ENCODE data around the gene TEAD1.

The TEAD1 gene

DNA sequence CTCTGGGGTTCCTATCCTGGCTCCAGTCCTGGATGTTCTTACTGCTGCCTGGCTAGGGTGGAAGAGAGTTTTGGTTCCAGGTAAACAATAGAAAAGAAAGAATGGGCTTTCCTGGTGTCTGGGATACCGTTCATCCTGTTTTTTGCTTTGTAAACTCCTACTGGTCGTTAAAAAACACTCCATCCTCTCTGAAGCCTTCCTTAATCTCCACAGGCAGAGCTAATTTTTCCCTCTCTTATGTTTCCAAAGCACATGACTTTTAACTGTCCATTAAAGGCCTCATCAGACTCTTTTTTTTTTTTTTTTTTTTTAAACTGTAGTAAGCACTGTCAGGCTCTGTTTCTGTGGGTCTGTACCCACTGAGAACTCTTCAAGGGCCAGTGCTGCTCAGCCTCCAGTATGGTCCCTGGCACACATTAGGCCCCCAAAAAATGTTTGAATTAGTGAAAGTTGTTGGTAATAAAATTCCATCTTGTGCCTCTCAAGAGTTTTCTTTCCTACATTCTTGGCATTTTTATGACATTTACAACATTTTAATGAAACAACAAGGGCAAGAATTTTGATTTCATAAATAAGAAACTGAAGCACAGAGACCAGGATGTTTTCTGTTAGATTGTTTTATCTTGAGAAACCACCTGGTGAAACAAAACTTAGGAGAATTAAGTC, 104.2 kb downstream of the TEAD1 start:
- Histone ChIP-seq H3K4me2 (ENCODE audit: insufficient read depth, low read length, poor library complexity, severe bottlenecking) (no peak overlapping the region), H3K27ac (replicated peaks; ENCODE audit: low read length) (no peak overlapping the region), H2BK120ac (ENCODE audit: low read depth, low read length) (no peak overlapping the region), H3K18ac (ENCODE audit: low read length) (no peak overlapping the region), H3K79me1 (ENCODE audit: low read depth, low read length) (peaks cover 7% of the 10 kb centered on the region), H2BK12ac (ENCODE audit: low read length) (no peak overlapping the region), H3K9ac (ENCODE audit: low read depth, low read length, poor library complexity) (no peak overlapping the region), H3K36me3 (replicated peaks in 1 of 2; ENCODE audit: control insufficient read depth in 2 of 2, insufficient read depth in 2 of 2, low read length in 2 of 2) (peaks cover 2 to 50% of the 10 kb centered on the region in 2 donors), H3K14ac (ENCODE audit: low read length) (no peak overlapping the region), H3K4me1 (ENCODE audit: control insufficient read depth in 2 of 2, insufficient read depth in 1 of 2, low read depth in 1 of 2, low read length in 2 of 2) (peaks cover 0 to 2% of the 10 kb centered on the region in 2 donors), H3K23ac (ENCODE audit: low read depth, low read length, poor library complexity) (no peak overlapping the region), H3K4me3 (ENCODE audit: low read length in 2 of 2) (no peak overlapping the region), H3K4ac (ENCODE audit: low read length) (no peak overlapping the region), H2BK15ac (ENCODE audit: low read length) (no peak overlapping the region), H3K9me3 (replicated peaks in 1 of 2; ENCODE audit: control insufficient read depth in 2 of 2, insufficient read depth in 1 of 2, low read depth in 1 of 2, low read length in 2 of 2) (peaks cover 0 to 12% of the 10 kb centered on the region in 2 donors), H2AFZ (ENCODE audit: low read length) (no peak overlapping the region), H4K91ac (ENCODE audit: low read depth, low read length, poor library complexity) (no peak overlapping the region), H3K27me3 (ENCODE audit: control insufficient read depth in 3 of 3, insufficient read depth in 3 of 3, low read depth in 1 of 3, low read length in 3 of 3) (no peaks in the 10 kb centered on the region), H2BK5ac (ENCODE audit: low read length) (no peak overlapping the region), H4K8ac (ENCODE audit: low read depth, low read length) (no peak overlapping the region), H2AK5ac (ENCODE audit: low read depth, low read length) (no peak overlapping the region)
- WGBS, 2 donors (ENCODE audit: extremely low coverage in 2 of 2, insufficient read length in 2 of 2, insufficient replicate concordance in 1 of 2), result no CpG with 5 or more reads among the region's 2 CpGs
- no peak for DNase-seq (ENCODE audit: low spot score)

DNA sequence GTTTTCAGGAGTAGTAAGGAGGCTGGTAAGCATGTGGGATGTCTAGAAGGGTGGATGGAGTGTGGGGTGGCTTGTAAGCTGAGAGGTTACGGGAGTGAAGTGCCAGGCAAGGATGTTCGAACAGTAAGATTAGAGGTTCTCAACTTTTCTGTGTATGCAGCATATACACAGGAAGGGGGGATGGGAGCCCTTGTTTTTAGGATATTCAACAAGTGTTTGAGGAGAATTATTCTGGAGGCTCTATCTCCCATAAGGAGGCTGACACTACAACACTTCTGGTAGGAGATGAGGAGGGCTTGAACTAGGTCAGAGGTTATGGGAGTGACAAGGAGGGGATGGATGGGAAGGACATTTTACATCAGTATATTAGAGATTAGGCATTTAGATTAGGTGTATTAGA, 109.5 kb downstream of the TEAD1 start:
- WGBS, 2 donors (ENCODE audit: extremely low coverage in 2 of 2, insufficient read length in 2 of 2, insufficient replicate concordance in 1 of 2), result no CpG with 5 or more reads among the region's 2 CpGs
- no peak overlapping the region for H2AK5ac ChIP-seq (ENCODE audit: low read depth, low read length)
- H4K8ac ChIP-seq (ENCODE audit: low read depth, low read length), result no peak overlapping the region
- no peak overlapping the region for H3K14ac ChIP-seq (ENCODE audit: low read length)
- no peak overlapping the region for H2BK120ac ChIP-seq (ENCODE audit: low read depth, low read length)
- H2BK12ac ChIP-seq (ENCODE audit: low read length), result no peak overlapping the region
- H3K9ac ChIP-seq (ENCODE audit: low read depth, low read length, poor library complexity), result no peak overlapping the region
- peaks cover 1% of the 10 kb centered on the region for H3K79me1 ChIP-seq (ENCODE audit: low read depth, low read length)
- H4K91ac ChIP-seq (ENCODE audit: low read depth, low read length, poor library complexity), result no peak overlapping the region
- H2BK15ac ChIP-seq (ENCODE audit: low read length), result no peak overlapping the region
- no peak overlapping the region for H3K4me2 ChIP-seq (ENCODE audit: insufficient read depth, low read length, poor library complexity, severe bottlenecking)
- no peak overlapping the region for H3K27ac ChIP-seq (replicated peaks; ENCODE audit: low read length)
- no peaks in the 10 kb centered on the region for H3K27me3 ChIP-seq (ENCODE audit: control insufficient read depth in 3 of 3, insufficient read depth in 3 of 3, low read depth in 1 of 3, low read length in 3 of 3)
- no peak overlapping the region for H3K23ac ChIP-seq (ENCODE audit: low read depth, low read length, poor library complexity)
- no peak overlapping the region for H3K18ac ChIP-seq (ENCODE audit: low read length)
- no peak overlapping the region for H2AFZ ChIP-seq (ENCODE audit: low read length)
- no peak for DNase-seq (ENCODE audit: low spot score)
- peaks cover 0 to 12% of the 10 kb centered on the region in 2 donors for H3K9me3 ChIP-seq (replicated peaks in 1 of 2; ENCODE audit: control insufficient read depth in 2 of 2, insufficient read depth in 1 of 2, low read depth in 1 of 2, low read length in 2 of 2)
- H3K4me3 ChIP-seq (ENCODE audit: low read length in 2 of 2), result no peak overlapping the region
- H3K4me1 ChIP-seq (ENCODE audit: control insufficient read depth in 2 of 2, insufficient read depth in 1 of 2, low read depth in 1 of 2, low read length in 2 of 2), result peaks cover 0 to 16% of the 10 kb centered on the region in 2 donors
- no peak overlapping the region for H3K4ac ChIP-seq (ENCODE audit: low read length)
- H2BK5ac ChIP-seq (ENCODE audit: low read length), result no peak overlapping the region
- peaks cover 5 to 55% of the 10 kb centered on the region in 2 donors for H3K36me3 ChIP-seq (replicated peaks in 1 of 2; ENCODE audit: control insufficient read depth in 2 of 2, insufficient read depth in 2 of 2, low read length in 2 of 2)

DNA sequence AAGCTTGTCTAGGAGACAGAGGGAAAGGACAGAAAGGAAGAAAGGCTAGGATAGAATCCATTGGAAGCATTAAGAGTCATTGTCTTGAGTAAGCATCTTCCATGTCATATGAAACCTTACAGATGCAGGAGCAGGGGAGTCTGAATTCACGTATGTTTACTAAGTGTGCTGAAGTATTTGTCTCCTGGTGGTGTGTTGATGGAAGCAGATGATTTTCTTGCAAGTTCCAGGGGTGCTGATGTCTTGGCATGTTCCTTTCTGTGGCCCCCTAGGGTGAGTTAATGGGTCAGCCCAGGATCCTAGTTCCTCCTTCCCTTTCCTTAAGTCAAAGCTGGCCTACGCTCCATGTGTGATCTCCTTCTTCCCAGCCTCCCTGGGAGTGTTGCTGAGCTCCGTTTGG, 110.2 kb downstream of the TEAD1 start:
- Histone ChIP-seq H2AK5ac (ENCODE audit: low read depth, low read length) (no peak overlapping the region), H3K23ac (ENCODE audit: low read depth, low read length, poor library complexity) (no peak overlapping the region), H2BK12ac (ENCODE audit: low read length) (no peak overlapping the region), H3K27me3 (ENCODE audit: control insufficient read depth in 3 of 3, insufficient read depth in 3 of 3, low read depth in 1 of 3, low read length in 3 of 3) (no peaks in the 10 kb centered on the region), H3K4me3 (ENCODE audit: low read length in 2 of 2) (no peak overlapping the region), H2BK15ac (ENCODE audit: low read length) (no peak overlapping the region), H2BK120ac (ENCODE audit: low read depth, low read length) (no peak overlapping the region), H3K4me1 (ENCODE audit: control insufficient read depth in 2 of 2, insufficient read depth in 1 of 2, low read depth in 1 of 2, low read length in 2 of 2) (peaks cover 0 to 16% of the 10 kb centered on the region in 2 donors), H3K79me1 (ENCODE audit: low read depth, low read length) (peaks cover 3% of the 10 kb centered on the region), H3K14ac (ENCODE audit: low read length) (no peak overlapping the region), H3K4me2 (ENCODE audit: insufficient read depth, low read length, poor library complexity, severe bottlenecking) (no peak overlapping the region), H3K9me3 (replicated peaks in 1 of 2; ENCODE audit: control insufficient read depth in 2 of 2, insufficient read depth in 1 of 2, low read depth in 1 of 2, low read length in 2 of 2) (peaks cover 0 to 8% of the 10 kb centered on the region in 2 donors), H3K4ac (ENCODE audit: low read length) (no peak overlapping the region), H2AFZ (ENCODE audit: low read length) (no peak overlapping the region), H3K27ac (replicated peaks; ENCODE audit: low read length) (no peak overlapping the region), H3K18ac (ENCODE audit: low read length) (no peak overlapping the region), H2BK5ac (ENCODE audit: low read length) (no peak overlapping the region), H3K36me3 (replicated peaks in 1 of 2; ENCODE audit: control insufficient read depth in 2 of 2, insufficient read depth in 2 of 2, low read length in 2 of 2) (peaks cover 5 to 55% of the 10 kb centered on the region in 2 donors), H3K9ac (ENCODE audit: low read depth, low read length, poor library complexity) (no peak overlapping the region), H4K91ac (ENCODE audit: low read depth, low read length, poor library complexity) (no peak overlapping the region), H4K8ac (ENCODE audit: low read depth, low read length) (no peak overlapping the region)
- WGBS, 2 donors (ENCODE audit: extremely low coverage in 2 of 2, insufficient read length in 2 of 2, insufficient replicate concordance in 1 of 2), result no CpG with 5 or more reads among the region's 3 CpGs
- no peak for DNase-seq (ENCODE audit: low spot score)

DNA sequence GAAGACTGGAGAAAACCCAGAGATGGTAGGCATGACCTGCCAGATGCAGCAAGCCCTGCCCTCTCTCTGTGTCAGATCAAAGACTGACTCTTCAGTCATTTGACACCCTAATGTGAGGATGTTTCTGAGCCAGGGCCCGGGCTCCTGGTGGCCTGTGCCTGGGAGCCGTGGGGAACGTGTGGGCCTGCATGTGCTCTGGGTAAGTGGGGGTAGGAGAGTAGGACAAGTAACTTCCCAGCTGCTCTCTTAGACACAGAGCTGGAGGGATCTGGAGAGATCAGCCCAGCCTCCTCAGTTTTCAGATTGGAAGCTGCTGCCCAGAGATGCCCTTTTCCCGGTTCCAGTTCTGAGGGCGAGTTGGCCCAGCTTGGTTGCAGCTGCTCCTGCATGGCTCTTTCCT, 110.8 kb downstream of the TEAD1 start:
- Histone ChIP-seq H3K27ac (replicated peaks; ENCODE audit: low read length) (no peak overlapping the region), H3K36me3 (replicated peaks in 1 of 2; ENCODE audit: control insufficient read depth in 2 of 2, insufficient read depth in 2 of 2, low read length in 2 of 2) (peaks cover 6 to 53% of the 10 kb centered on the region in 2 donors), H2BK5ac (ENCODE audit: low read length) (no peak overlapping the region), H3K79me1 (ENCODE audit: low read depth, low read length) (peaks cover 8% of the 10 kb centered on the region), H2AFZ (ENCODE audit: low read length) (no peak overlapping the region), H3K14ac (ENCODE audit: low read length) (no peak overlapping the region), H4K8ac (ENCODE audit: low read depth, low read length) (no peak overlapping the region), H3K4me3 (ENCODE audit: low read length in 2 of 2) (no peak overlapping the region), H3K4me2 (ENCODE audit: insufficient read depth, low read length, poor library complexity, severe bottlenecking) (no peak overlapping the region), H2BK15ac (ENCODE audit: low read length) (no peak overlapping the region), H3K27me3 (ENCODE audit: control insufficient read depth in 3 of 3, insufficient read depth in 3 of 3, low read depth in 1 of 3, low read length in 3 of 3) (no peaks in the 10 kb centered on the region), H3K9ac (ENCODE audit: low read depth, low read length, poor library complexity) (no peak overlapping the region), H2BK120ac (ENCODE audit: low read depth, low read length) (no peak overlapping the region), H3K4me1 (ENCODE audit: control insufficient read depth in 2 of 2, insufficient read depth in 1 of 2, low read depth in 1 of 2, low read length in 2 of 2) (peaks cover 0 to 16% of the 10 kb centered on the region in 2 donors), H3K23ac (ENCODE audit: low read depth, low read length, poor library complexity) (peak overlapping the region; percentile 39), H3K9me3 (replicated peaks in 1 of 2; ENCODE audit: control insufficient read depth in 2 of 2, insufficient read depth in 1 of 2, low read depth in 1 of 2, low read length in 2 of 2) (peaks cover 0 to 3% of the 10 kb centered on the region in 2 donors), H2BK12ac (ENCODE audit: low read length) (no peak overlapping the region), H3K18ac (ENCODE audit: low read length) (no peak overlapping the region), H2AK5ac (ENCODE audit: low read depth, low read length) (no peak overlapping the region), H4K91ac (ENCODE audit: low read depth, low read length, poor library complexity) (no peak overlapping the region), H3K4ac (ENCODE audit: low read length) (no peak overlapping the region)
- no peak for DNase-seq (ENCODE audit: low spot score)
- no CpG with 5 or more reads among the region's 5 CpGs for WGBS, 2 donors (ENCODE audit: extremely low coverage in 2 of 2, insufficient read length in 2 of 2, insufficient replicate concordance in 1 of 2)

All from neuronal stem cell (in vitro differentiated cells).